ENCODE measurements around the gene REELD1. TPM values are rescaled to one million over a fixed set of nuclear protein-coding genes. Genes with fewer than 3 reads are reported as not detected.

The REELD1 gene
- total and polyA plus RNA-seq, 3 experiments from 2014 or later, result 0.18 to 0.46 TPM; not detected in 1

GRCh38 chr4:146182443-146182842, 31.9 kb upstream of the REELD1 start:
- Mint-ChIP-seq H3K36me3 (peaks cover 0 to 57% (median 10%) of the 10 kb centered on the region in 3 donors), H3K4me3 (no peak overlapping the region), H3K27ac (peak overlapping the region in 5 of 8 donors; percentile 20 to 44 (median 26)), H3K27me3 (no peaks in the 10 kb centered on the region), H3K4me1 (peaks cover 49 to 71% (median 69%) of the 10 kb centered on the region in 3 donors), H3K9me3 (no peaks in the 10 kb centered on the region)
- POLR2A ChIA-PET, result no interaction called here
- Histone ChIP-seq H3K9me3 (ENCODE audit: low read length) (no peaks in the 10 kb centered on the region), H3K36me3 (ENCODE audit: insufficient read depth, low read length) (peaks cover 9% of the 10 kb centered on the region), H3K4me3 (ENCODE audit: low read length) (no peak overlapping the region), H3K27me3 (ENCODE audit: insufficient read depth, low read length, poor library complexity, severe bottlenecking) (no peaks in the 10 kb centered on the region), H3K27ac (ENCODE audit: low read depth, low read length) (no peak overlapping the region), H3K4me1 (ENCODE audit: insufficient read depth, low read length) (peaks cover 25% of the 10 kb centered on the region)
- CTCF ChIA-PET, result no interaction called here
- DNase-seq, result no peak

GRCh38 chr4:146183209-146183608, 31.1 kb upstream of the REELD1 start:
- Mint-ChIP-seq H3K4me3 (no peak overlapping the region), H3K27ac (peak overlapping the region in 1 of 8 donors; percentile 38), H3K36me3 (peaks cover 0 to 60% (median 11%) of the 10 kb centered on the region in 3 donors), H3K9me3 (no peaks in the 10 kb centered on the region), H3K4me1 (peaks cover 43 to 63% (median 61%) of the 10 kb centered on the region in 3 donors), H3K27me3 (no peaks in the 10 kb centered on the region)
- H3K4me3 ChIP-seq (ENCODE audit: low read length), result no peak overlapping the region
- no peaks in the 10 kb centered on the region for H3K27me3 ChIP-seq (ENCODE audit: insufficient read depth, low read length, poor library complexity, severe bottlenecking)
- CTCF ChIA-PET, result no interaction called here
- POLR2A ChIA-PET, result no interaction called here
- peaks cover 18% of the 10 kb centered on the region for H3K4me1 ChIP-seq (ENCODE audit: insufficient read depth, low read length)
- DNase-seq, result no peak
- no peak overlapping the region for H3K27ac ChIP-seq (ENCODE audit: low read depth, low read length)
- peaks cover 9% of the 10 kb centered on the region for H3K36me3 ChIP-seq (ENCODE audit: insufficient read depth, low read length)
- H3K9me3 ChIP-seq (ENCODE audit: low read length), result no peaks in the 10 kb centered on the region

GRCh38 chr4:146186041-146186440, 28.3 kb upstream of the REELD1 start:
- ChIA-PET CTCF (no interaction called here), POLR2A (no interaction called here)
- no peak overlapping the region for H3K4me3 Mint-ChIP-seq
- H3K27ac Mint-ChIP-seq, result peak overlapping the region in 1 of 8 donors; percentile 29
- H3K36me3 Mint-ChIP-seq, result peaks cover 0 to 79% (median 22%) of the 10 kb centered on the region in 3 donors
- Histone ChIP-seq H3K27ac (ENCODE audit: low read depth, low read length) (no peak overlapping the region), H3K27me3 (ENCODE audit: insufficient read depth, low read length, poor library complexity, severe bottlenecking) (no peaks in the 10 kb centered on the region), H3K36me3 (ENCODE audit: insufficient read depth, low read length) (peaks cover 14% of the 10 kb centered on the region), H3K4me1 (ENCODE audit: insufficient read depth, low read length) (no peaks in the 10 kb centered on the region), H3K4me3 (ENCODE audit: low read length) (no peak overlapping the region), H3K9me3 (ENCODE audit: low read length) (no peaks in the 10 kb centered on the region)
- no peaks in the 10 kb centered on the region for H3K9me3 Mint-ChIP-seq
- no peaks in the 10 kb centered on the region for H3K27me3 Mint-ChIP-seq
- H3K4me1 Mint-ChIP-seq, result peaks cover 20 to 36% (median 33%) of the 10 kb centered on the region in 3 donors
- DNase-seq, result no peak

- Histone ChIP-seq H3K27ac (ENCODE audit: low read depth, low read length) (no peak overlapping the region), H3K27me3 (ENCODE audit: insufficient read depth, low read length, poor library complexity, severe bottlenecking) (no peaks in the 10 kb centered on the region), H3K4me1 (ENCODE audit: insufficient read depth, low read length) (no peaks in the 10 kb centered on the region), H3K9me3 (ENCODE audit: low read length) (no peaks in the 10 kb centered on the region), H3K36me3 (ENCODE audit: insufficient read depth, low read length) (peaks cover 14% of the 10 kb centered on the region), H3K4me3 (ENCODE audit: low read length) (no peak overlapping the region)
- H3K4me1 Mint-ChIP-seq, result peaks cover 18 to 32% (median 27%) of the 10 kb centered on the region in 3 donors
- no peaks in the 10 kb centered on the region for H3K9me3 Mint-ChIP-seq
- no peak overlapping the region for H3K4me3 Mint-ChIP-seq
- CTCF ChIA-PET, result no interaction called here
- POLR2A ChIA-PET, result no interaction called here
- H3K27ac Mint-ChIP-seq, result peak overlapping the region in 2 of 8 donors; percentile 20 to 75
- H3K27me3 Mint-ChIP-seq, result no peaks in the 10 kb centered on the region
- no peak for DNase-seq
- H3K36me3 Mint-ChIP-seq, result peaks cover 0 to 84% (median 23%) of the 10 kb centered on the region in 3 donors
These were observed 27.7 kb upstream of the REELD1 start for GRCh38 chr4:146186596-146186995.

- Histone ChIP-seq H3K4me1 (ENCODE audit: insufficient read depth, low read length) (no peaks in the 10 kb centered on the region), H3K9me3 (ENCODE audit: low read length) (no peaks in the 10 kb centered on the region), H3K36me3 (ENCODE audit: insufficient read depth, low read length) (peaks cover 10% of the 10 kb centered on the region), H3K27ac (ENCODE audit: low read depth, low read length) (no peak overlapping the region), H3K4me3 (ENCODE audit: low read length) (no peak overlapping the region), H3K27me3 (ENCODE audit: insufficient read depth, low read length, poor library complexity, severe bottlenecking) (no peaks in the 10 kb centered on the region)
- CTCF ChIA-PET, result no interaction called here
- peaks cover 0 to 74% (median 20%) of the 10 kb centered on the region in 3 donors for H3K36me3 Mint-ChIP-seq
- H3K27me3 Mint-ChIP-seq, result no peaks in the 10 kb centered on the region
- no peak for DNase-seq
- no peaks in the 10 kb centered on the region for H3K9me3 Mint-ChIP-seq
- H3K4me3 Mint-ChIP-seq, result no peak overlapping the region
- POLR2A ChIA-PET, result no interaction called here
- peak overlapping the region in 2 of 8 donors; percentile 46 to 65 for H3K27ac Mint-ChIP-seq
- H3K4me1 Mint-ChIP-seq, result peaks cover 5 to 6% (median 5%) of the 10 kb centered on the region in 3 donors
These were observed 23.9 kb upstream of the REELD1 start for GRCh38 chr4:146190456-146190855.

- Mint-ChIP-seq H3K27me3 (no peaks in the 10 kb centered on the region), H3K27ac (no peak overlapping the region), H3K36me3 (peaks cover 0 to 59% (median 20%) of the 10 kb centered on the region in 3 donors), H3K4me3 (no peak overlapping the region), H3K4me1 (no peaks in the 10 kb centered on the region), H3K9me3 (no peaks in the 10 kb centered on the region)
- H3K4me1 ChIP-seq (ENCODE audit: insufficient read depth, low read length), result no peaks in the 10 kb centered on the region
- no peaks in the 10 kb centered on the region for H3K27me3 ChIP-seq (ENCODE audit: insufficient read depth, low read length, poor library complexity, severe bottlenecking)
- no peaks in the 10 kb centered on the region for H3K9me3 ChIP-seq (ENCODE audit: low read length)
- H3K4me3 ChIP-seq (ENCODE audit: low read length), result no peak overlapping the region
- ChIA-PET CTCF (no interaction called here), POLR2A (no interaction called here)
- no peak for DNase-seq
- H3K36me3 ChIP-seq (ENCODE audit: insufficient read depth, low read length), result peaks cover 9% of the 10 kb centered on the region
- H3K27ac ChIP-seq (ENCODE audit: low read depth, low read length), result no peak overlapping the region
These were observed 22.4 kb upstream of the REELD1 start for GRCh38 chr4:146191766-146192458.

- ChIA-PET POLR2A (no interaction called here), CTCF (no interaction called here)
- Mint-ChIP-seq H3K4me1 (no peaks in the 10 kb centered on the region), H3K4me3 (no peak overlapping the region), H3K36me3 (peaks cover 0 to 43% (median 15%) of the 10 kb centered on the region in 3 donors), H3K27me3 (no peaks in the 10 kb centered on the region), H3K27ac (no peak overlapping the region), H3K9me3 (no peaks in the 10 kb centered on the region)
- Histone ChIP-seq H3K4me3 (ENCODE audit: low read length) (no peak overlapping the region), H3K9me3 (ENCODE audit: low read length) (no peaks in the 10 kb centered on the region), H3K27ac (ENCODE audit: low read depth, low read length) (no peak overlapping the region), H3K36me3 (ENCODE audit: insufficient read depth, low read length) (peaks cover 6% of the 10 kb centered on the region), H3K27me3 (ENCODE audit: insufficient read depth, low read length, poor library complexity, severe bottlenecking) (no peaks in the 10 kb centered on the region), H3K4me1 (ENCODE audit: insufficient read depth, low read length) (no peaks in the 10 kb centered on the region)
- DNase-seq, result no peak
These were observed 20.7 kb upstream of the REELD1 start for GRCh38 chr4:146193628-146194027.

GRCh38 chr4:146194212-146194611, 20.1 kb upstream of the REELD1 start:
- no peak overlapping the region for H3K27ac Mint-ChIP-seq
- H3K27me3 Mint-ChIP-seq, result no peaks in the 10 kb centered on the region
- no peak overlapping the region for H3K4me3 Mint-ChIP-seq
- ChIA-PET CTCF (no interaction called here), POLR2A (no interaction called here)
- peaks cover 3% of the 10 kb centered on the region for H3K36me3 ChIP-seq (ENCODE audit: insufficient read depth, low read length)
- H3K27ac ChIP-seq (ENCODE audit: low read depth, low read length), result no peak overlapping the region
- no peaks in the 10 kb centered on the region for H3K9me3 Mint-ChIP-seq
- H3K4me1 Mint-ChIP-seq, result no peaks in the 10 kb centered on the region
- DNase-seq, result no peak
- H3K9me3 ChIP-seq (ENCODE audit: low read length), result no peaks in the 10 kb centered on the region
- peaks cover 0 to 38% (median 15%) of the 10 kb centered on the region in 3 donors for H3K36me3 Mint-ChIP-seq
- no peaks in the 10 kb centered on the region for H3K27me3 ChIP-seq (ENCODE audit: insufficient read depth, low read length, poor library complexity, severe bottlenecking)
- H3K4me3 ChIP-seq (ENCODE audit: low read length), result no peak overlapping the region
- H3K4me1 ChIP-seq (ENCODE audit: insufficient read depth, low read length), result no peaks in the 10 kb centered on the region
